A673 (cell line): Measurements from ENCODE around the gene EIF2A. TPM values are rescaled to one million over a fixed set of nuclear protein-coding genes. Genes with fewer than 3 reads are reported as not detected.
"Not testable (repeated sequence)": the region's sequence is repeated elsewhere in the genome, so short reads cannot be mapped to it uniquely, and the experiment has no call there.

Experiments used
- BruUV-seq: library from RNA; stranded (reverse); fragments of 400-500 nt; replicated peaks from 2 replicates; lab custom pipeline; 2021; lab: Mats Ljungman, UMichigan
- CTCF ChIA-PET: fragments of 300-600 bp; sonication (Branson Sonifier 250); formaldehyde crosslinking; loops from one replicate; lab custom pipeline; 2022; ENCODE audit warnings: antibody characterized with exemption; lab: Charles Lee
- POLR2A ChIA-PET: fragments of 300-600 bp; sonication (Branson Sonifier 250); formaldehyde crosslinking; loops from one replicate; lab custom pipeline; 2022; ENCODE audit warnings: antibody characterized with exemption; ENCODE audit not compliant: low non-redundant PET; lab: Charles Lee
- DNase-seq: peaks from one replicate; pipeline ENCODE4 v3.0.0-alpha.2; 2015; ENCODE audit warnings: low spot score
- H3K27ac ChIP-seq: fragments of 200-600 bp; sonication (generic); 2 replicates; pipeline ENCODE4 v1.5.1; 2016; ENCODE audit warnings: mixed run types, low read depth, mild to moderate bottlenecking, mixed read lengths, antibody characterized with exemption, low read length; ENCODE audit not compliant: poor library complexity, severe bottlenecking
- H3K27me3 ChIP-seq: fragments of 200-600 bp; sonication (generic); replicated peaks from 2 replicates; pipeline ENCODE4 v1.6.1; 2017; ENCODE audit warnings: mixed run types, low read depth, mild to moderate bottlenecking, mixed read lengths, antibody characterized with exemption, low read length; ENCODE audit not compliant: insufficient read depth, poor library complexity
- H3K36me3 ChIP-seq: fragments of 200-600 bp; sonication (generic); 2 replicates; pipeline ENCODE4 v1.6.1; 2016; ENCODE audit warnings: mixed run types, mild to moderate bottlenecking, mixed read lengths, antibody characterized with exemption, low read length; ENCODE audit not compliant: insufficient read depth, poor library complexity, severe bottlenecking
- H3K4me1 ChIP-seq: fragments of 200-600 bp; sonication (generic); 2 replicates; pipeline ENCODE4 v1.6.1; 2017; ENCODE audit warnings: mixed run types, mild to moderate bottlenecking, mixed read lengths, antibody characterized with exemption, low read length; ENCODE audit not compliant: insufficient read depth, poor library complexity, severe bottlenecking
- H3K4me3 ChIP-seq: fragments of 200-600 bp; sonication (generic); 2 replicates; pipeline ENCODE4 v1.5.1; 2016; ENCODE audit warnings: low read depth, mixed run types, mild to moderate bottlenecking, mixed read lengths, low read length; ENCODE audit not compliant: poor library complexity, severe bottlenecking
- H3K9me3 ChIP-seq: fragments of 200-600 bp; sonication (generic); 2 replicates; pipeline ENCODE4 v1.6.1; 2016; ENCODE audit warnings: mixed run types, low read depth, mild to moderate bottlenecking, mixed read lengths, antibody characterized with exemption, low read length; ENCODE audit not compliant: poor library complexity, severe bottlenecking
- EZH2 ChIP-seq: fragments of 200-600 bp; sonication (generic); IDR thresholded peaks from 2 replicates; pipeline ENCODE4 v1.6.1; 2017; ENCODE audit warnings: borderline replicate concordance, low read depth, mild to moderate bottlenecking, mixed read lengths, antibody characterized with exemption, low read length; ENCODE audit not compliant: poor library complexity, severe bottlenecking
- intact Hi-C: fragments of 100-400 bp; cut with micrococcal nuclease; formaldehyde crosslinking; loops from one replicate; pipeline ENCODE4 v1.10.0; 2022; ENCODE audit not compliant: unreplicated experiment
- total RNA-seq: library from RNA; stranded (reverse); gene quantifications from 2 replicates; pipeline ENCODE4 v1.2.3, GENCODE V29; 2021
- TF ChIP-seq, protein P1 (sequence below): fragments of 300-800, 200-600 bp; sonication (generic); conservative IDR thresholded peaks from 2 replicates; pipeline ENCODE4 v1.5.1; 2017; ENCODE audit warnings: low read depth, mild to moderate bottlenecking, antibody characterized with exemption, low read length, moderate library complexity, mixed read lengths

Gene EIF2A
- total RNA-seq, 1 experiment from 2014 or later: 113 TPM

DNA sequence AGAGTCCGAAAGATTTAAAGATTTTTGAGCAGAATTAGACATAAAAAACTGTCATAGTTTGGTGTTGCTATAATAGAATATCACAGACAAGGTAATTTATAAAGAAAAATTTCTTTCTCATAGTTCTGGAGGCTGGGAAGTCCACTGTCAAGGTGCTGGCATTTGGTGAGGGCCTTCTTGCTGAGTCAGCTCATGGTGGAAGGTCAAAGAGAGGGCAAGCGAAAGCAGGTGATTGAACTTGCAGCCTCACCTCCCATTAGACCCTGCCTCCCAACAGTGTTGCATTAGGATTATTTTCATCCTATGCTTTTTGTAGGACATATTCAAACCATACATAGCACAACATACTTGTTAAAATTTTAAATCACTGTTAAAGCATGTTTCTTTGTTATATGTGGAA lies 66.4 kb downstream of the EIF2A start:
- no TSS peak for BruUV-seq
- Histone ChIP-seq H3K27me3 (no peaks in the 10 kb centered on the region), H3K4me1 (no peaks in the 10 kb centered on the region), H3K9me3 (no peaks in the 10 kb centered on the region), H3K36me3 (peaks cover 21% of the 10 kb centered on the region), H3K4me3 (no peak overlapping the region), H3K27ac (no peak overlapping the region)
- ChIA-PET POLR2A (interaction anchor here (0.7 kb wide), 1 partner anchor 75 kb away, joined by 3 read pairs; no protein-coding TSS in a partner anchor), CTCF (no interaction called here)
- DNase-seq: no peak
- TF ChIP-seq, protein P1, sequence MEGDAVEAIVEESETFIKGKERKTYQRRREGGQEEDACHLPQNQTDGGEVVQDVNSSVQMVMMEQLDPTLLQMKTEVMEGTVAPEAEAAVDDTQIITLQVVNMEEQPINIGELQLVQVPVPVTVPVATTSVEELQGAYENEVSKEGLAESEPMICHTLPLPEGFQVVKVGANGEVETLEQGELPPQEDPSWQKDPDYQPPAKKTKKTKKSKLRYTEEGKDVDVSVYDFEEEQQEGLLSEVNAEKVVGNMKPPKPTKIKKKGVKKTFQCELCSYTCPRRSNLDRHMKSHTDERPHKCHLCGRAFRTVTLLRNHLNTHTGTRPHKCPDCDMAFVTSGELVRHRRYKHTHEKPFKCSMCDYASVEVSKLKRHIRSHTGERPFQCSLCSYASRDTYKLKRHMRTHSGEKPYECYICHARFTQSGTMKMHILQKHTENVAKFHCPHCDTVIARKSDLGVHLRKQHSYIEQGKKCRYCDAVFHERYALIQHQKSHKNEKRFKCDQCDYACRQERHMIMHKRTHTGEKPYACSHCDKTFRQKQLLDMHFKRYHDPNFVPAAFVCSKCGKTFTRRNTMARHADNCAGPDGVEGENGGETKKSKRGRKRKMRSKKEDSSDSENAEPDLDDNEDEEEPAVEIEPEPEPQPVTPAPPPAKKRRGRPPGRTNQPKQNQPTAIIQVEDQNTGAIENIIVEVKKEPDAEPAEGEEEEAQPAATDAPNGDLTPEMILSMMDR: no peak
- TF ChIP-seq EZH2: no peak
- intact Hi-C loops: no loop called here

DNA sequence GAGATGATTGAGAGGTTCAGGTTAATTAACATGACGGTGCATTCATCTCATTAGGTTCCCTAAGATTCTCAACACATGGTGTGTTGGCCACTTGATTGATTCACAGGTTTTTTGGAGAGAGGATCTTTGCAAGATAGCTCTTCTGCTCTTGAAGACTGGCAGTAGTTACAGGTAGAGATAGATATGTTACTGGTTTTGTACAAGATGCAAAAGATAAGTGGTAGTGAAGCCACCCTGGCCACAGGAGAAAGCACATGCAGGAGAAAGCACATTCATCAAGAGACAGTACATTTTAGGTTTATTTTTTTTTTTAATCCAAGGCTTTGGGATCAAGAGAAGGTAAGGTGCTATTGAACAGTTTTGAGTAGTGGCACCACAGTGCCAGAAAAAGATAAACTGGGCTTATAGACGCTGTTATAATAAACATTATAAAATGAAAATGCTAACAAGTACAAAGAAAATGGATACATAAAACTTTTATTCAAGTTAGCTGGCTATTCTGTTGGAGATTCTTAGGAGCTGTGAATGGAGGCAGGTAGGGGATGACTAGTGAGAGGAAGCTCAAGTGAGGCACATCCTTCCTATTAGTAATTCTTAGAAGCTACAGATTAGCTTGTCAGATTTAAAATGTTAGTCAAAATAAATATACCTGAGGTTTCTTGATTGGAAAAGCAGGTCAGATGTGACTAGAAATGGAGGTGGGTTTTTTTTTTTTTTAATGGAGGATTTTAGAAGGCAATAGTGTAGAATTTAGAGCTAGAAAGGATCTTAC lies 67.3 kb downstream of the EIF2A start:
- Histone ChIP-seq H3K4me1 (no peaks in the 10 kb centered on the region), H3K9me3 (no peaks in the 10 kb centered on the region), H3K27me3 (no peaks in the 10 kb centered on the region), H3K4me3 (no peak overlapping the region), H3K27ac (no peak overlapping the region), H3K36me3 (peaks cover 21% of the 10 kb centered on the region)
- TF ChIP-seq, protein P1: no peak
- TF ChIP-seq EZH2: no peak
- ChIA-PET CTCF (no interaction called here), POLR2A (no interaction called here)
- DNase-seq: no peak
- no TSS peak for BruUV-seq
- intact Hi-C loops: no loop called here

DNA sequence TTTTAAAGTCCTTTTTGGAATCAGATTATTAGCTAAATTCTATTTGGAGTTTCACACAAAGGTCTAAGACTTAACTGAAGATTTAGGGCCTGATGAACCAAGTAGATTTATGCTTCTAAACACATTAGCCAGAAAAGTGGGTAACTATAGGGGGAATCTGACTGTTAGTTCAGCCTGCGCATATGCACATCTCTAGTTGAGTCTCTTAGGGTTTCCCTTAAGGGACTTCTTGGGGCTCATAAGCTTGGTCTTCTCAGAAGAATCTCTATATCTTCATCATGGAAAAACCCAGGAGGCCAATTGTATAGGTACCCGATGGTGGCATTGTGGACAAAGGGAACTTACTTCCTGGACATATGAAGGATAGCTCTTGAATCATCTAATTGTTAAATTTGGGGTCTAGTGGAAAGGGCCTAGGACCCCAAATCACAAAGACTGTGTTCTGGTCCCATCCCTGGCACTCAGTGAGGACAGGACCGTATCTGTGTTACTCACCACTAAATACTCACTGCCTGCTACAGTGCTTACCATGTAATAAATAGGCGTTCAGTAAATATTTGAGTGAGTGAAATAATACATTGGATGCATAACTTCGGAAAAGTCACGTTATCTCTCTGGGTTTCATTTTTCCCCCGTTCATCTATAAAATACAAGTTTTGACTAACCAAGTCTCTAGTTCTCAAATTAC lies 73.6 kb downstream of the EIF2A start:
- POLR2A ChIA-PET: interaction anchor here (0.6 kb wide), 1 partner anchor 82 kb away, joined by 3 read pairs; no protein-coding TSS in a partner anchor
- CTCF ChIA-PET: no interaction called here
- intact Hi-C loops: no loop called here
- Histone ChIP-seq H3K36me3 (peaks cover 10% of the 10 kb centered on the region), H3K27ac (no peak overlapping the region), H3K9me3 (no peaks in the 10 kb centered on the region), H3K4me1 (peaks cover 4% of the 10 kb centered on the region), H3K27me3 (no peaks in the 10 kb centered on the region), H3K4me3 (no peak overlapping the region)
- no peak for TF ChIP-seq EZH2
- TF ChIP-seq, protein P1: no peak
- no TSS peak for BruUV-seq
- DNase-seq: no peak

DNA sequence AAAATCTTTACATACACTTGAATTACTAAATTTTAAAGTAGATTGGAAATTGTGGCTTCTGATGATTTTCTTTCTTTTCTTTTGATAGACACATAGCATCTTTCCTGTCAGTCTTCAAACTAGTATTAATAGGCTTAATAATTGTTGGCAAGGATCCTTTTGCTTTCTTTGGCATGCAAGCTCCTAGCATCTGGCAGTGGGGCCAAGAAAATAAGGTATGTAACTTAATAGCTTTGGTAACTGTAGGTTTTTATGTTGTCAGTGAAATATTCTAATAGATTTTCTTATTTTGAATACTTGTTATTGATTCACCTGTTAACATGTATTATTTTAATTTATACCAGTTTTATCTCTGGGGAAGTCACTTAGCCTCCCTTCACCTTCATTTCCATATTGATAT lies 76.4 kb downstream of the EIF2A start:
- BruUV-seq, DNase-seq, POLR2A ChIA-PET, H3K9me3 ChIP-seq, H3K4me3 ChIP-seq, H3K27ac ChIP-seq, intact Hi-C loops, H3K4me1 ChIP-seq, CTCF ChIA-PET, H3K27me3 ChIP-seq: not testable (repeated sequence)
- H3K36me3 ChIP-seq: peaks cover 35% of the 10 kb centered on the region
